Measurements from ENCODE around the gene ATP13A1. TPM values are rescaled to one million over a fixed set of nuclear protein-coding genes. Genes with fewer than 3 reads are reported as not detected.

The ATP13A1 gene
- total RNA-seq, 1 experiment from 2014 or later, result 48.5 TPM

DNA sequence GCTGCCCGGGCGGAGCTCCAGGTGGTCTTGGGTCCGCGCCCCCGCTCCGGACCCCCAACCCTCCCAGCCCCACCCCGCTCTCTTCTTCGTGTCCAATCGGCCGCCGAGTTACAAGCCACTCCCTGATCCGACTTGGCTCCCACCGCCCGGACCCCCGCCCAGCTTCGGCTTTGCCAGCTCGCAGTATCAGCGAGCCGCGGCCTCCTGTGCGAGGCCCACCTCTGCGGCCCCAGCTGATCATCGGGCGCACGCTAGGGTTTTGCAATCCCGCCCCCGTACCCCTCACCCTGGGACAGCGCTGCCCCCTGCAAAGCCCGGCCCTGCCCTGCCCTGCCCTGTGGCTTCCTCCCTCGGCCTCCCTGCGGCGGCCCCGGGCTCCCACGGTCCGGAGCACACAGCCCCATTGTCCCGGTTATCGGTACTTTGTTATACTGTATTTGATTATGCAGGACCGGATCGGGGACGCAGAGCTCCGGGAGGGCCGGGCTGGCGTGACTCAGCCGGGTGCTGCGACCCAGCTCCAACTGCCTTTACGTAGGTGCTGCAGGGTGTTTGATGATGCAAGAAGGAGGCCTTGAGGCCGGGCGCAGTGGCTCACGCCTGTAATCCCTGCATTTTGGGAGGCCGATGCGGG is 34.9 kb downstream of the ATP13A1 start:
- intact Hi-C loops (cut with micrococcal nuclease), result no loop called here
- Histone ChIP-seq H3K4me1 (ENCODE audit: insufficient read depth, low read length) (peaks cover 13% of the 10 kb centered on the region), H3F3A (ENCODE audit: low read length, unreplicated experiment) (no peaks in the 10 kb centered on the region), H2AFZ (ENCODE audit: low read length) (peak overlapping the region; percentile 70; the same call in 1 of the 2 replicates), H4K20me1 (ENCODE audit: low read length) (no peaks in the 10 kb centered on the region), H3K4me2 (ENCODE audit: low read length) (peak overlapping the region; percentile 83), H3K79me2 (ENCODE audit: low read length) (peaks cover 16% of the 10 kb centered on the region), H3K9me3 (ENCODE audit: low read length) (no peaks in the 10 kb centered on the region), H3K4me3 (ENCODE audit: low read length) (peak overlapping the region; percentile 84), H3K36me3 (ENCODE audit: low read depth, low read length) (no peaks in the 10 kb centered on the region; the same call in 1 of the 2 replicates), H3K9me2 (replicated peaks; ENCODE audit: low read length) (no peaks in the 10 kb centered on the region), H3K9ac (ENCODE audit: low read length) (peak overlapping the region; percentile 95), H3K27ac (ENCODE audit: low read length) (peak overlapping the region; percentile 83), H3K27me3 (ENCODE audit: low read length) (no peaks in the 10 kb centered on the region)
- ChIA-PET POLR2A (ENCODE audit: unreplicated experiment) (interaction anchor here (0.5 to 1.0 kb wide), 4 partner anchors 8 to 23 kb away, joined by 3 to 16 read pairs (median 4); no protein-coding TSS in a partner anchor), CTCF (interaction anchor here (0.6 kb wide), 1 partner anchor 1424 kb away, joined by 4 read pairs; no protein-coding TSS in a partner anchor)
- no peak for TF ChIP-seq EZH2phosphoT487 (IDR thresholded peaks at IDR 0.05; ENCODE audit: borderline replicate concordance, low read length)
- TF ChIP-seq EZH2 (IDR thresholded peaks at IDR 0.05; ENCODE audit: low read length, unreplicated experiment), result no peak
- TF ChIP-seq, protein P1, sequence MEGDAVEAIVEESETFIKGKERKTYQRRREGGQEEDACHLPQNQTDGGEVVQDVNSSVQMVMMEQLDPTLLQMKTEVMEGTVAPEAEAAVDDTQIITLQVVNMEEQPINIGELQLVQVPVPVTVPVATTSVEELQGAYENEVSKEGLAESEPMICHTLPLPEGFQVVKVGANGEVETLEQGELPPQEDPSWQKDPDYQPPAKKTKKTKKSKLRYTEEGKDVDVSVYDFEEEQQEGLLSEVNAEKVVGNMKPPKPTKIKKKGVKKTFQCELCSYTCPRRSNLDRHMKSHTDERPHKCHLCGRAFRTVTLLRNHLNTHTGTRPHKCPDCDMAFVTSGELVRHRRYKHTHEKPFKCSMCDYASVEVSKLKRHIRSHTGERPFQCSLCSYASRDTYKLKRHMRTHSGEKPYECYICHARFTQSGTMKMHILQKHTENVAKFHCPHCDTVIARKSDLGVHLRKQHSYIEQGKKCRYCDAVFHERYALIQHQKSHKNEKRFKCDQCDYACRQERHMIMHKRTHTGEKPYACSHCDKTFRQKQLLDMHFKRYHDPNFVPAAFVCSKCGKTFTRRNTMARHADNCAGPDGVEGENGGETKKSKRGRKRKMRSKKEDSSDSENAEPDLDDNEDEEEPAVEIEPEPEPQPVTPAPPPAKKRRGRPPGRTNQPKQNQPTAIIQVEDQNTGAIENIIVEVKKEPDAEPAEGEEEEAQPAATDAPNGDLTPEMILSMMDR (conservative IDR thresholded peaks at IDR 0.05; ENCODE audit: low read depth, low read length), result no peak
- no TSS peak for BruUV-seq (replicated peaks)
- DNase-seq (peak; percentile 84), ATAC-seq (peak; percentile 73)

- DNase-seq, result peak; percentile 70
- Histone ChIP-seq H4K20me1 (ENCODE audit: low read length) (no peaks in the 10 kb centered on the region), H2AFZ (ENCODE audit: low read length) (peak within 1 kb of the TSS; percentile 89), H3K27ac (ENCODE audit: low read length) (peak within 1 kb of the TSS; percentile 83), H3K4me1 (ENCODE audit: insufficient read depth, low read length) (peaks cover 13% of the 10 kb centered on the region), H3K4me3 (ENCODE audit: low read length) (peak within 1 kb of the TSS; percentile 84), H3K9me2 (replicated peaks; ENCODE audit: low read length) (no peaks in the 10 kb centered on the region), H3K9me3 (ENCODE audit: low read length) (no peaks in the 10 kb centered on the region), H3K79me2 (ENCODE audit: low read length) (peaks cover 16% of the 10 kb centered on the region), H3K27me3 (ENCODE audit: low read length) (no peaks in the 10 kb centered on the region), H3K36me3 (ENCODE audit: low read depth, low read length) (no peaks in the 10 kb centered on the region; the same call in 1 of the 2 replicates), H3K9ac (ENCODE audit: low read length) (peak within 1 kb of the TSS; percentile 95), H3K4me2 (ENCODE audit: low read length) (peak within 1 kb of the TSS; percentile 83), H3F3A (ENCODE audit: low read length, unreplicated experiment) (no peaks in the 10 kb centered on the region)
- BruUV-seq (replicated peaks), result no TSS peak
- ChIA-PET CTCF (interaction anchor here (0.6 kb wide), 1 partner anchor 1424 kb away, joined by 4 read pairs; no protein-coding TSS in a partner anchor), POLR2A (ENCODE audit: unreplicated experiment) (interaction anchor here (1.0 kb wide), 1 partner anchor 14 kb away, joined by 3 read pairs; no protein-coding TSS in a partner anchor)
- intact Hi-C loops (cut with micrococcal nuclease), result no loop called here
- TF ChIP-seq, protein P1 (conservative IDR thresholded peaks at IDR 0.05; ENCODE audit: low read depth, low read length), result no peak
- TF ChIP-seq EZH2phosphoT487 (IDR thresholded peaks at IDR 0.05; ENCODE audit: borderline replicate concordance, low read length), result no peak
- TF ChIP-seq EZH2 (IDR thresholded peaks at IDR 0.05; ENCODE audit: low read length, unreplicated experiment), result no peak
- peak; percentile 65 for ATAC-seq
Measured at GRCh38 chr19:19627621-19628500, 35.6 kb downstream of the ATP13A1 start, which contains the start of gene LPAR2. Gene LPAR2 (minus strand): TSS chr19:19628220. CDS start chr19:19627275, 945 bp downstream.

Data from PC-3 (cell line).